HEK293 (cell line): ENCODE results near the gene AKT2.

Experiments used
- CTCF ChIA-PET: fragments of 350-600 bp; formaldehyde crosslinking; extraction: SDS; loops from one replicate; lab custom pipeline; 2021; ENCODE audit warnings: antibody characterized with exemption; lab: Yijun Ruan, JAX
- POLR2A ChIA-PET: fragments of 300-600 bp; formaldehyde crosslinking; extraction: SDS; loops from one replicate; lab custom pipeline; 2020; ENCODE audit warnings: antibody characterized with exemption, inconsistent platforms; lab: Yijun Ruan, JAX
- H3K27ac ChIP-seq: fragments of 200-500 bp; sonication (Bioruptor generic); 2 replicates; pipeline ENCODE4 v1.5.1; 2014; ENCODE audit warnings: low read depth, low read length, control low read depth, inconsistent platforms; ENCODE audit errors: extremely low read depth
- H3K36me3 ChIP-seq, 2 experiments: fragments of 200-500 bp in 1 of 2; sonication (Bioruptor generic) in 1 of 2; 1 replicate in 1 of 2; 2 replicates in 1 of 2; pipeline ENCODE4 v1.5.1; 2014 to 2017; ENCODE audit warnings: inconsistent platforms in 2 of 2, low read length in 2 of 2; ENCODE audit not compliant: control insufficient read depth in 2 of 2, insufficient read depth in 1 of 2
- H3K4me1 ChIP-seq: fragments of 200-500 bp; sonication (Bioruptor generic); 2 replicates; pipeline ENCODE4 v1.5.1; 2014; ENCODE audit warnings: mild to moderate bottlenecking, low read length, inconsistent platforms; ENCODE audit not compliant: control insufficient read depth, insufficient read depth
- H3K4me3 ChIP-seq: 2 replicates; pipeline ENCODE4 v1.5.1; 2011; ENCODE audit warnings: low read depth, mild to moderate bottlenecking, control low read depth, low read length, moderate library complexity
- H3K9me3 ChIP-seq: fragments of 200-500 bp; sonication (Bioruptor generic); 2 replicates; pipeline ENCODE4 v1.5.1; 2014; ENCODE audit warnings: low read depth, low read length, inconsistent platforms; ENCODE audit not compliant: control insufficient read depth, insufficient read depth
- AEBP2 ChIP-seq: fragments of 450-650 bp; formaldehyde crosslinking; IDR thresholded peaks from 2 replicates; pipeline ENCODE4 v1.5.1; 2016; ENCODE audit warnings: missing biosample characterization, missing genetic modification characterization, borderline replicate concordance
- GLIS2 ChIP-seq: fragments of 450-650 bp; formaldehyde crosslinking; IDR thresholded peaks from 2 replicates; pipeline ENCODE4 v1.5.1; 2016; ENCODE audit warnings: missing biosample characterization, missing genetic modification characterization
- HIC1 ChIP-seq: fragments of 450-650 bp; formaldehyde crosslinking; IDR thresholded peaks from 2 replicates; pipeline ENCODE4 v1.5.1; 2016; ENCODE audit warnings: missing biosample characterization, missing genetic modification characterization
- PRDM2 ChIP-seq: fragments of 450-650 bp; formaldehyde crosslinking; IDR thresholded peaks from 2 replicates; pipeline ENCODE4 v1.5.1; 2016; ENCODE audit warnings: missing biosample characterization, missing genetic modification characterization, borderline replicate concordance
- ZBTB48 ChIP-seq: fragments of 450-650 bp; formaldehyde crosslinking; IDR thresholded peaks from 2 replicates; pipeline ENCODE4 v1.5.1; 2016; ENCODE audit warnings: missing biosample characterization, missing genetic modification characterization
- ZIC2 ChIP-seq: fragments of 450-650 bp; formaldehyde crosslinking; IDR thresholded peaks from 2 replicates; pipeline ENCODE4 v1.5.1; 2016; ENCODE audit warnings: missing biosample characterization, missing genetic modification characterization
- ZNF223 ChIP-seq: fragments of 450-650 bp; formaldehyde crosslinking; IDR thresholded peaks from 2 replicates; pipeline ENCODE4 v1.5.1; 2016; ENCODE audit warnings: missing biosample characterization, missing genetic modification characterization
- ZNF26 ChIP-seq: fragments of 450-650 bp; formaldehyde crosslinking; IDR thresholded peaks from 2 replicates; pipeline ENCODE4 v1.5.1; 2016; ENCODE audit warnings: missing biosample characterization, missing genetic modification characterization
- ZNF280C ChIP-seq: fragments of 450-650 bp; formaldehyde crosslinking; IDR thresholded peaks from 2 replicates; pipeline ENCODE4 v1.5.1; 2016; ENCODE audit warnings: missing biosample characterization, missing genetic modification characterization
- ZNF488 ChIP-seq: fragments of 450-650 bp; formaldehyde crosslinking; IDR thresholded peaks from 2 replicates; pipeline ENCODE4 v1.5.1; 2016; ENCODE audit warnings: missing biosample characterization, missing genetic modification characterization
- ZNF560 ChIP-seq: fragments of 450-650 bp; formaldehyde crosslinking; IDR thresholded peaks from 2 replicates; pipeline ENCODE4 v1.5.1; 2017; ENCODE audit warnings: missing biosample characterization, missing genetic modification characterization, borderline replicate concordance
- ZNF585B ChIP-seq: fragments of 450-650 bp; formaldehyde crosslinking; IDR thresholded peaks from 2 replicates; pipeline ENCODE4 v1.5.1; 2016; ENCODE audit warnings: missing biosample characterization, missing genetic modification characterization
- ZNF624 ChIP-seq: fragments of 450-650 bp; formaldehyde crosslinking; IDR thresholded peaks from 2 replicates; pipeline ENCODE4 v1.5.1; 2017; ENCODE audit warnings: missing biosample characterization, missing genetic modification characterization
- ZSCAN30 ChIP-seq: fragments of 450-650 bp; IDR thresholded peaks from 2 replicates; pipeline ENCODE4 v1.5.1; 2018; ENCODE audit warnings: missing biosample characterization, mild to moderate bottlenecking, missing genetic modification characterization, moderate library complexity
- TF ChIP-seq, protein P1 (sequence below): fragments of 450-650 bp; formaldehyde crosslinking; conservative IDR thresholded peaks from 2 replicates; pipeline ENCODE4 v1.5.1; 2016; ENCODE audit warnings: low read depth, missing biosample characterization, missing genetic modification characterization

Gene AKT2

GRCh38 chr19:40273469-40274360 lies 11.4 kb downstream of the AKT2 start:
- H3K4me3 ChIP-seq, result no peak overlapping the region
- ChIA-PET POLR2A (interaction anchor here (1.5 kb wide), 1 partner anchor 10 kb away, joined by 7 read pairs; no protein-coding TSS in a partner anchor), CTCF (interaction anchor here (0.9 kb wide), 1 partner anchor 248 kb away, joined by 3 read pairs; no protein-coding TSS in a partner anchor)
- peak overlapping the region; percentile 0; the same call in 1 of the 2 replicates for H3K27ac ChIP-seq
- no peaks in the 10 kb centered on the region for H3K9me3 ChIP-seq
- H3K36me3 ChIP-seq, result peaks cover 19 to 32% of the 10 kb centered on the region in 2 experiments; a peak in 2 of 3 replicates
- H3K4me1 ChIP-seq, result peaks cover 26% of the 10 kb centered on the region
- no peak for TF ChIP-seq AEBP2 (tag by site-specific recombination)
- TF ChIP-seq ZNF585B (tag by site-specific recombination), result no peak
- TF ChIP-seq ZBTB48 (tag by site-specific recombination), result peak; percentile 76
- no peak for TF ChIP-seq ZNF223 (tag by site-specific recombination)
- no peak for TF ChIP-seq ZNF560 (tag by site-specific recombination)
- TF ChIP-seq PRDM2 (tag by site-specific recombination), result no peak
- TF ChIP-seq, protein P1, sequence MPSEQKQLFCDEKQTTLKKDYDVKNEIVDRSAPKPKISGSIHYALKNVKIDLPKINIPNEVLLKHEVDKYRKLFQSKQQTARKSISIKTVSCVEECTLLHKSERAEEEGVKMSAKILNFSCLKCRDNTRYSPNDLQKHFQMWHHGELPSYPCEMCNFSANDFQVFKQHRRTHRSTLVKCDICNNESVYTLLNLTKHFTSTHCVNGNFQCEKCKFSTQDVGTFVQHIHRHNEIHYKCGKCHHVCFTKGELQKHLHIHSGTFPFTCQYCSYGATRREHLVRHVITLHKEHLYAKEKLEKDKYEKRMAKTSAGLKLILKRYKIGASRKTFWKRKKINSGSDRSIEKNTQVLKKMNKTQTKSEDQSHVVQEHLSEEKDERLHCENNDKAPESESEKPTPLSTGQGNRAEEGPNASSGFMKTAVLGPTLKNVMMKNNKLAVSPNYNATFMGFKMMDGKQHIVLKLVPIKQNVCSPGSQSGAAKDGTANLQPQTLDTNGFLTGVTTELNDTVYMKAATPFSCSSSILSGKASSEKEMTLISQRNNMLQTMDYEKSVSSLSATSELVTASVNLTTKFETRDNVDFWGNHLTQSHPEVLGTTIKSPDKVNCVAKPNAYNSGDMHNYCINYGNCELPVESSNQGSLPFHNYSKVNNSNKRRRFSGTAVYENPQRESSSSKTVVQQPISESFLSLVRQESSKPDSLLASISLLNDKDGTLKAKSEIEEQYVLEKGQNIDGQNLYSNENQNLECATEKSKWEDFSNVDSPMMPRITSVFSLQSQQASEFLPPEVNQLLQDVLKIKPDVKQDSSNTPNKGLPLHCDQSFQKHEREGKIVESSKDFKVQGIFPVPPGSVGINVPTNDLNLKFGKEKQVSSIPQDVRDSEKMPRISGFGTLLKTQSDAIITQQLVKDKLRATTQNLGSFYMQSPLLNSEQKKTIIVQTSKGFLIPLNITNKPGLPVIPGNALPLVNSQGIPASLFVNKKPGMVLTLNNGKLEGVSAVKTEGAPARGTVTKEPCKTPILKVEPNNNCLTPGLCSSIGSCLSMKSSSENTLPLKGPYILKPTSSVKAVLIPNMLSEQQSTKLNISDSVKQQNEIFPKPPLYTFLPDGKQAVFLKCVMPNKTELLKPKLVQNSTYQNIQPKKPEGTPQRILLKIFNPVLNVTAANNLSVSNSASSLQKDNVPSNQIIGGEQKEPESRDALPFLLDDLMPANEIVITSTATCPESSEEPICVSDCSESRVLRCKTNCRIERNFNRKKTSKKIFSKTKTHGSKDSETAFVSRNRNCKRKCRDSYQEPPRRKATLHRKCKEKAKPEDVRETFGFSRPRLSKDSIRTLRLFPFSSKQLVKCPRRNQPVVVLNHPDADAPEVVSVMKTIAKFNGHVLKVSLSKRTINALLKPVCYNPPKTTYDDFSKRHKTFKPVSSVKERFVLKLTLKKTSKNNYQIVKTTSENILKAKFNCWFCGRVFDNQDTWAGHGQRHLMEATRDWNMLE (tag by site-specific recombination), result no peak
- TF ChIP-seq ZIC2 (tag by site-specific recombination), result peak; percentile 48
- TF ChIP-seq ZNF26 (tag by site-specific recombination), result no peak
- TF ChIP-seq ZNF488 (tag by site-specific recombination), result no peak
- TF ChIP-seq HIC1 (tag by site-specific recombination), result no peak
- no peak for TF ChIP-seq ZNF624
- TF ChIP-seq GLIS2, result peak; percentile 72
- no peak for TF ChIP-seq ZSCAN30 (tag by site-specific recombination)
- no peak for TF ChIP-seq ZNF280C (tag by site-specific recombination)
